KMS-11 (cell line): ENCODE data around the gene DECR2.
A peak's percentile ranks its signal among the peaks of the same experiment; 100 is the strongest.

Experiments used
- H2AFZ ChIP-seq: fragments of 200-600 bp; sonication (generic); 2 replicates; pipeline ENCODE4 v1.6.1; 2016; ENCODE audit warnings: antibody characterized with exemption, mixed run types, low read depth
- H3K27ac ChIP-seq: fragments of 200-600 bp; sonication (generic); 2 replicates; pipeline ENCODE4 v1.6.1; 2016; ENCODE audit warnings: mild to moderate bottlenecking, mixed run types
- H3K27me3 ChIP-seq: fragments of 200-600 bp; sonication (generic); 2 replicates; pipeline ENCODE4 v1.6.1; 2017; ENCODE audit warnings: mild to moderate bottlenecking, low read depth, mixed run types, moderate library complexity; ENCODE audit not compliant: insufficient read depth
- H3K36me3 ChIP-seq: fragments of 200-600 bp; sonication (generic); 2 replicates; pipeline ENCODE4 v1.6.1; 2017; ENCODE audit warnings: mild to moderate bottlenecking, mixed run types; ENCODE audit not compliant: insufficient read depth
- H3K4me1 ChIP-seq: fragments of 200-600 bp; sonication (generic); 2 replicates; pipeline ENCODE4 v1.6.1; 2016; ENCODE audit warnings: mild to moderate bottlenecking, low read depth, mixed run types; ENCODE audit not compliant: poor library complexity, severe bottlenecking
- H3K4me2 ChIP-seq: fragments of 200-600 bp; sonication (generic); 2 replicates; pipeline ENCODE4 v1.7.0; 2016; ENCODE audit warnings: mild to moderate bottlenecking, mixed run types
- H3K4me3 ChIP-seq: fragments of 200-600 bp; sonication (generic); IDR thresholded peaks from 2 replicates; pipeline ENCODE4 v1.6.1; 2017; ENCODE audit warnings: low read depth, low read length, mixed read lengths; ENCODE audit not compliant: insufficient read depth
- H3K79me2 ChIP-seq: fragments of 200-600 bp; sonication (generic); 2 replicates; pipeline ENCODE4 v1.6.1; 2016; ENCODE audit warnings: low read depth, mixed run types; ENCODE audit not compliant: insufficient read depth
- H3K9ac ChIP-seq: fragments of 200-600 bp; sonication (generic); 2 replicates; pipeline ENCODE4 v1.6.1; 2016; ENCODE audit warnings: mild to moderate bottlenecking, mixed run types
- H4K20me1 ChIP-seq: fragments of 200-600 bp; sonication (generic); 2 replicates; pipeline ENCODE4 v1.6.1; 2016; ENCODE audit warnings: mild to moderate bottlenecking, mixed run types; ENCODE audit not compliant: insufficient read depth
- CTCF ChIP-seq: fragments of 200-600 bp; sonication (generic); conservative IDR thresholded peaks from 2 replicates; pipeline ENCODE4 v1.6.1; 2017; ENCODE audit warnings: low read depth, mild to moderate bottlenecking, antibody characterized with exemption, low read length, moderate library complexity, mixed read lengths

DECR2 gene

GRCh38 chr16:370443-370842, 31.2 kb upstream of the DECR2 start, which contains the start of gene MRPL28:
Gene MRPL28, minus strand, starts transcription at chr16:370538. Its CDS starts 320 bp downstream, at chr16:370218.
- TF ChIP-seq CTCF, result no peak
- H3K4me1 ChIP-seq, result peaks cover 14% of the 10 kb centered on the region
- H3K9ac ChIP-seq, result no peak within 1 kb of the TSS; the same call in 1 of the 2 replicates
- no peaks in the 10 kb centered on the region for H3K36me3 ChIP-seq
- H3K4me2 ChIP-seq, result peak within 1 kb of the TSS; percentile 50
- H2AFZ ChIP-seq, result no peak within 1 kb of the TSS
- H3K27ac ChIP-seq, result peak within 1 kb of the TSS; percentile 25; the same call in 1 of the 2 replicates
- no peaks in the 10 kb centered on the region for H4K20me1 ChIP-seq
- peaks cover 6% of the 10 kb centered on the region; the same call in 1 of the 2 replicates for H3K79me2 ChIP-seq
- H3K27me3 ChIP-seq, result no peaks in the 10 kb centered on the region
- H3K4me3 ChIP-seq, result no peak within 1 kb of the TSS

- peaks cover 6% of the 10 kb centered on the region; the same call in 1 of the 2 replicates for H3K79me2 ChIP-seq
- H3K4me2 ChIP-seq, result peak overlapping the region; percentile 50
- H3K27me3 ChIP-seq, result no peaks in the 10 kb centered on the region
- TF ChIP-seq CTCF, result no peak
- peaks cover 14% of the 10 kb centered on the region for H3K4me1 ChIP-seq
- H4K20me1 ChIP-seq, result no peaks in the 10 kb centered on the region
- no peak overlapping the region for H3K4me3 ChIP-seq
- H3K36me3 ChIP-seq, result no peaks in the 10 kb centered on the region
- peak overlapping the region; percentile 25; the same call in 1 of the 2 replicates for H3K27ac ChIP-seq
- H2AFZ ChIP-seq, result no peak overlapping the region
- no peak overlapping the region; the same call in 1 of the 2 replicates for H3K9ac ChIP-seq
These were observed 30.6 kb upstream of the DECR2 start for GRCh38 chr16:370979-371514.

GRCh38 chr16:371515-372301, 30.0 kb upstream of the DECR2 start:
- H3K27me3 ChIP-seq, result no peaks in the 10 kb centered on the region
- no peak overlapping the region for H3K27ac ChIP-seq
- TF ChIP-seq CTCF, result no peak
- no peak overlapping the region for H3K4me2 ChIP-seq
- H4K20me1 ChIP-seq, result no peaks in the 10 kb centered on the region
- no peak overlapping the region for H3K4me3 ChIP-seq
- H3K36me3 ChIP-seq, result no peaks in the 10 kb centered on the region
- H2AFZ ChIP-seq, result no peak overlapping the region
- H3K79me2 ChIP-seq, result peaks cover 6% of the 10 kb centered on the region; the same call in 1 of the 2 replicates
- H3K9ac ChIP-seq, result no peak overlapping the region
- peaks cover 14% of the 10 kb centered on the region for H3K4me1 ChIP-seq

- Histone ChIP-seq H3K27me3 (no peaks in the 10 kb centered on the region), H3K9ac (no peak overlapping the region), H3K4me2 (no peak overlapping the region), H3K4me3 (no peak overlapping the region), H2AFZ (no peak overlapping the region), H3K36me3 (no peaks in the 10 kb centered on the region), H4K20me1 (no peaks in the 10 kb centered on the region), H3K27ac (no peak overlapping the region), H3K4me1 (peaks cover 14% of the 10 kb centered on the region), H3K79me2 (peaks cover 6% of the 10 kb centered on the region; the same call in 1 of the 2 replicates)
- TF ChIP-seq CTCF, result no peak
These were observed 29.2 kb upstream of the DECR2 start for GRCh38 chr16:372302-372983.
